Thyroid gland (tissue), 4 donors: ENCODE results near the gene OR10V1. TPM values are rescaled to one million over a fixed set of nuclear protein-coding genes. Genes with fewer than 3 reads are reported as not detected.
A peak's percentile ranks its signal among the peaks of the same experiment; 100 is the strongest.

Source experiments
- DNase-seq, 2 donors: peaks; one replicate each; pipeline ENCODE4 v3.0.0-alpha.2; 2019
- H3K27ac ChIP-seq, 3 donors: fragments of 200-600 bp; sonication (generic); 1 replicate in 2 of 3; 2 replicates in 1 of 3; pipeline ENCODE4 v1.5.1; 2016 to 2019; ENCODE audit warnings: mild to moderate bottlenecking in 1 of 3, moderate library complexity in 1 of 3
- H3K27me3 ChIP-seq: fragments of 200-600 bp; sonication (generic); one replicate; pipeline ENCODE4 v1.5.1; 2019
- H3K36me3 ChIP-seq, 2 donors: fragments of 200-600 bp; sonication (generic); one replicate each; pipeline ENCODE4 v1.5.1; 2016 to 2019
- H3K4me1 ChIP-seq, 2 donors: fragments of 200-600 bp; sonication (generic); one replicate each; pipeline ENCODE4 v1.5.1; 2017 to 2019
- H3K4me3 ChIP-seq, 3 donors: fragments of 200-600 bp; sonication (generic); replicated peaks in 1 of 3; 1 replicate in 2 of 3; 2 replicates in 1 of 3; pipeline ENCODE4 v1.5.1; 2016; ENCODE audit warnings: mild to moderate bottlenecking in 1 of 3
- H3K9me3 ChIP-seq: fragments of 200-600 bp; sonication (generic); one replicate; pipeline ENCODE4 v1.5.1; 2017
- POLR2A ChIP-seq, 2 donors: fragments of 450-650 bp; IDR thresholded peaks; one replicate each; pipeline ENCODE4 v1.6.1; 2017; ENCODE audit warnings: antibody characterized with exemption in 2 of 2, mild to moderate bottlenecking in 2 of 2, moderate library complexity in 1 of 2
- WGBS, 2 donors: methylation state at CpG; one replicate each; pipeline ENCODE4 v1.1.5; 2017; 5-methylcytosine and 5-hydroxymethylcytosine counted together
- intact Hi-C: fragments of 100-400 bp; cut with DNase I; formaldehyde crosslinking; loops from one replicate; pipeline ENCODE4 v1.15.1; 2023
- total RNA-seq, 4 donors: library from RNA; depleted of rRNA; stranded (reverse); fragments of >200 nt; gene quantifications; one replicate each; pipeline ENCODE4 v1.2.3, GENCODE V29; 2016
- TF ChIP-seq, protein P1 (sequence below), 6 experiments: fragments of 200-600 bp in 3 of 6; fragments of 450-650 bp in 3 of 6; sonication (generic) in 3 of 6; IDR thresholded peaks; one replicate each; pipeline ENCODE4 v1.5.1; 2016 to 2019; ENCODE audit warnings: antibody characterized with exemption in 6 of 6, mild to moderate bottlenecking in 2 of 6, inconsistent platforms in 1 of 6, moderate library complexity in 1 of 6

The OR10V1 gene
- total RNA-seq, 4 donors from 2014 or later, result not detected

DNA sequence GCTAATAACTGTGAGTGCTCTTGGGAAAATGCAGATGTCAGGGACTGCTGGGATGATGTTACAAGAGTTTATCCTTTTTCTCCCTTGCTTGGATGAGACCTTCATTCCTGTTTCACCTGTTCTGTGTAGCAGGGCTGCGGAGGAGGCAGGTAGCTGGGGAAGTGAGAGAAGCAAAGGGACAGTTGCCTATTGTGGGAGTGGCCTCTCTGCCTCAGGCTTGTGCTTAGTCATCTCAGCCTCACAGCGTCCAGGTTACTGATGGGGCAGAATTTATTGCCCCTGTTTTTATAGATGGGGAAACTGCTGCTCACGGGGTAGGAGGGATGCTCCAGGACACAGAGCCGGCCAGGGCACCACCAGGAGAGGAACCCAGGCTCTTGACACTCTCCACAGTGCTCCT lies 43.2 kb upstream of the OR10V1 start:
- Histone ChIP-seq H3K27ac (peak overlapping the region in 2 of 3 donors; percentile 94 to 96), H3K4me1 (peaks cover 14 to 15% of the 10 kb centered on the region in 2 donors), H3K36me3 (no peaks in the 10 kb centered on the region), H3K4me3 (no peak overlapping the region), H3K27me3 (no peaks in the 10 kb centered on the region), H3K9me3 (no peaks in the 10 kb centered on the region)
- intact Hi-C loops, result no loop called here
- DNase-seq, result peak; percentile 15 to 24
- 59 to 73% methylated on average over 4 of the region's 4 CpGs for WGBS, 2 donors
- TF ChIP-seq POLR2A (IDR thresholded peaks at IDR 0.05), result no peak
- TF ChIP-seq, protein P1, sequence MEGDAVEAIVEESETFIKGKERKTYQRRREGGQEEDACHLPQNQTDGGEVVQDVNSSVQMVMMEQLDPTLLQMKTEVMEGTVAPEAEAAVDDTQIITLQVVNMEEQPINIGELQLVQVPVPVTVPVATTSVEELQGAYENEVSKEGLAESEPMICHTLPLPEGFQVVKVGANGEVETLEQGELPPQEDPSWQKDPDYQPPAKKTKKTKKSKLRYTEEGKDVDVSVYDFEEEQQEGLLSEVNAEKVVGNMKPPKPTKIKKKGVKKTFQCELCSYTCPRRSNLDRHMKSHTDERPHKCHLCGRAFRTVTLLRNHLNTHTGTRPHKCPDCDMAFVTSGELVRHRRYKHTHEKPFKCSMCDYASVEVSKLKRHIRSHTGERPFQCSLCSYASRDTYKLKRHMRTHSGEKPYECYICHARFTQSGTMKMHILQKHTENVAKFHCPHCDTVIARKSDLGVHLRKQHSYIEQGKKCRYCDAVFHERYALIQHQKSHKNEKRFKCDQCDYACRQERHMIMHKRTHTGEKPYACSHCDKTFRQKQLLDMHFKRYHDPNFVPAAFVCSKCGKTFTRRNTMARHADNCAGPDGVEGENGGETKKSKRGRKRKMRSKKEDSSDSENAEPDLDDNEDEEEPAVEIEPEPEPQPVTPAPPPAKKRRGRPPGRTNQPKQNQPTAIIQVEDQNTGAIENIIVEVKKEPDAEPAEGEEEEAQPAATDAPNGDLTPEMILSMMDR (IDR thresholded peaks at IDR 0.05), result no peak

DNA sequence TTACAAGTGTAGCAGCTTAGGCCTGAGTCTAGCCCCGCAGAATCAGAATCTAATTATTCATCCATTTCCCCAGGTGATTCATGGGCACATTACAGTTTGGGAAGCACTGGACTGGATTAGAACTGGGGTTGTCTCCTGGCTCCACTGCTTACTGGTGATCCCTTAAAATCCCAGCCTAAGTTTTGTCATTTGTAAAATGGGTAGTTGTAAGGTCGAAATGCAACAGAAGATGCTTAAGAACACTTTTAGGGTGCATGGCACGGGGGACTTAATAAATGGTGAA lies 42.9 kb upstream of the OR10V1 start:
- no peak for DNase-seq
- Histone ChIP-seq H3K27me3 (no peaks in the 10 kb centered on the region), H3K27ac (peak overlapping the region in 2 of 3 donors; percentile 94 to 96), H3K4me3 (no peak overlapping the region), H3K4me1 (peaks cover 14 to 15% of the 10 kb centered on the region in 2 donors), H3K9me3 (no peaks in the 10 kb centered on the region), H3K36me3 (no peaks in the 10 kb centered on the region)
- 61 to 69% methylated on average over 3 of the region's 3 CpGs for WGBS, 2 donors
- no peak for TF ChIP-seq POLR2A (IDR thresholded peaks at IDR 0.05)
- TF ChIP-seq, protein P1 (IDR thresholded peaks at IDR 0.05), result no peak
- intact Hi-C loops, result no loop called here

DNA sequence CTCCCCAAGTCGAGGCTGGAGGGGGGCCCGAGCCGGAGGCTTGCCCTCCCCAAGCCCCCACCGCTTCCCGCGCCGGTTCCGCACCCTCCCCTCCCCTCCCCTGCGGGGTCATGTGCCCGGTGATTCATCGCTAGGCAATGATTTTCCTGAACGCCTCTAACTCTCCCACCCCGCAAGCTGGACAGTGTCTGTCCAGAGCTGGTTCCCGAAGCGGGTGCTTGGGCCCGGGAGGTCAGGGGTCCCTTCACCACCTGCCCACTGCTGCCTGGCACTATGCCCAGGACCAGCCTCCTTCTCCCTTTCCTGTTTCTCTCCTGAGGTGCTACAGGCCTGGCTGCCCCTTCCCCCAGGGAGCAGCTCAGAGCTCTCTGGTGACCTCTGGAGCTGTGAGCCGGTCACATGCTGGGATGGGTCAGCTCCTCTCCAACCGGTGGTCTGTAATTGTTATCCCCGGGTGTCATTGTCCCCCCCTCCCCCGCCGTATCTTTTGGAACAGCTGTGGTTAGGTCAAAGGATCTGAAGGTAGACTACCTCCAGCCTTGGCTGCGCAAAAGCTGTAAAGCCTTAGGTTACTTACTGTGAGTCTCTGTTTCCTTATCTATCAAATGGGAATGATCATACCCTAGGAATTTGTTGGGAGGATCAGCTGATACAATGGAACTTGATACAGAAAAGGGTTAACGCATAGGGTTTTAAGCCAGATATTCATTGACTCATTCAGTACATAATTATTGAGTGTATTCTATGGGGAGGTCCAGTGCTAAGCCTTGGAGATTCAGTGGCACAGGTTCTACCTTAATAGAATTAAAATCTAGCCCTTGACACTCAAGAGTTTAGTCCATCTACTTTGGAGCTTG lies 42.3 kb upstream of the OR10V1 start:
- H3K4me1 ChIP-seq, result peaks cover 14 to 15% of the 10 kb centered on the region in 2 donors
- TF ChIP-seq, protein P1 (IDR thresholded peaks at IDR 0.05), result no peak
- TF ChIP-seq POLR2A (IDR thresholded peaks at IDR 0.05), result no peak
- DNase-seq, result peak; percentile 76 to 77
- H3K4me3 ChIP-seq, result peak overlapping the region; percentile 72 to 86 (median 78)
- peak overlapping the region; percentile 66 to 96 (median 94) for H3K27ac ChIP-seq
- intact Hi-C loops, result loop anchor here (2.0 kb wide), 1 partner anchor 55 kb away; the partner anchor contains the start of gene MRPL16
- 7 to 19% methylated on average over 8 to 23 of the region's 23 CpGs for WGBS, 2 donors
- no peaks in the 10 kb centered on the region for H3K36me3 ChIP-seq
- no peaks in the 10 kb centered on the region for H3K27me3 ChIP-seq
- no peaks in the 10 kb centered on the region for H3K9me3 ChIP-seq

DNA sequence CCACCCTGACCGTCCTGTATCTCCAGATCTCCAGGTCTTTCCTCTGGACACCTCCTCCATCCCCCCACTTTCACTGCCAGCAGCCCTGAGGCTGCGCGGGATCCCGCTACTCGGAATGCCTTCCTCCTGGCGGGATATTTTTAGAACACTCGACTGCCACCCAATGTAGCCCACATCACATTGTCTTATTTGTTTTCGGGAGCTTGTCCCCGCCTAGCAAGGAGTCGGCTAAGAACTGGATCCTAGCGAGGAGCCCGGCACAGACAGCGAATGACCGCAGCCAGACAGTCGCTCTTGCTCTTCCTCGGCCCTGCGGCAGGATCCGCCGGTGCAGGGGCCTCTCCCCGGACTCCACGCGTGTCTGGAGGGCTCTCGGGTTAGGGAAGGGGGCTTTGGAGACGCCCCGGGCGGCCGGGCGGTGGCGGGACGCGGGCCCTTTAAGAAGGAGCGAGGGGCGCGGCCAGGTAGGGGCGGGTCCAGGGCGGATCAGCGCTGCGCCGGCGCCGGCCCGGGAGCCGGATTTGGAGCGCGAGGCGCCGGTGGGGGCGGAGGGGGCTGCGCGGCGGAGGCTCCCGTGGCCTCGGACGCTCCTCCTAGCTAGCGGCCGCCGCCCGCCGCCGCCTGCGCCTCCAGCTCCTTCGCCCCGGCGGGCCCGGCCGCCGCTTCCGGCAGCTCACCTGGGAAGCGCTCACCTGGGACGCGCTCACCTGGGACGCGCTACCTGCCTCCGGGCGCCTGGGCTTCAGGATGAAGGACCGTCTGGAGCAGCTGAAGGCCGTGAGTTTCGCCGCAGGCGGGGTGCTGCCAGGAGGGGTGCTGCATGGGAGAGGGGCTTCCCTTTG lies 41.4 kb upstream of the OR10V1 start, which contains the start of gene STX3:
TSS of gene STX3 (plus strand) at position 518 of the 842 bp plus-strand sequence. CDS start at position 748, 230 bp downstream.
- H3K27ac ChIP-seq, result peak within 1 kb of the TSS; percentile 66 to 96 (median 94)
- no peaks in the 10 kb centered on the region for H3K36me3 ChIP-seq

More for the DNA sequence above, 41.4 kb upstream of the OR10V1 start, which contains the start of gene STX3:
- Histone ChIP-seq H3K9me3 (no peaks in the 10 kb centered on the region), H3K27me3 (no peaks in the 10 kb centered on the region), H3K4me1 (peaks cover 14 to 15% of the 10 kb centered on the region in 2 donors), H3K4me3 (peak within 1 kb of the TSS; percentile 72 to 86 (median 78))
- intact Hi-C loops, result loop anchor here (2.0 to 5.0 kb wide), 2 partner anchors 47 to 56 kb away; partner anchors contain the start of gene MRPL16
- peak; percentile 78 to 84 for DNase-seq
- TF ChIP-seq, protein P1 (IDR thresholded peaks at IDR 0.05), result no peak
- peak; percentile 42 to 70 for TF ChIP-seq POLR2A (IDR thresholded peaks at IDR 0.05)
- WGBS, 2 donors, result 1 to 2% methylated on average over 14 to 42 of the region's 80 CpGs
